Prostate gland (tissue), 2 donors: ENCODE results near the gene MCC. TPM values are rescaled to one million over a fixed set of nuclear protein-coding genes. Genes with fewer than 3 reads are reported as not detected.

ENCODE experiments used
- DNase-seq: peaks from one replicate; pipeline ENCODE4 v3.0.0-alpha.2; 2019; ENCODE audit warnings: low spot score
- H3K27ac ChIP-seq, 2 donors: fragments of 200-600 bp; sonication (generic); 2 replicates each; pipeline ENCODE4 v1.5.1; 2017 to 2019
- H3K27me3 ChIP-seq: fragments of 200-600 bp; sonication (generic); replicated peaks from 2 replicates; pipeline ENCODE4 v1.5.1; 2019; ENCODE audit not compliant: insufficient read depth
- H3K36me3 ChIP-seq, 2 donors: fragments of 200-600 bp; sonication (generic); 1 replicate in 1 of 2; 2 replicates in 1 of 2; pipeline versions ENCODE4 v1.5.1 to v1.8.1; 2017 to 2019
- H3K4me1 ChIP-seq: fragments of 200-600 bp; sonication (generic); replicated peaks from 2 replicates; pipeline ENCODE4 v1.5.1; 2019
- H3K4me3 ChIP-seq, 2 donors: fragments of 200-600 bp; sonication (generic); 2 replicates each; pipeline ENCODE4 v1.5.1; 2017 to 2019
- H3K9me3 ChIP-seq: fragments of 200-600 bp; sonication (generic); 2 replicates; pipeline ENCODE4 v1.5.1; 2017
- POLR2A ChIP-seq: fragments of 450-650 bp; IDR thresholded peaks from one replicate; pipeline ENCODE4 v1.6.1; 2016; ENCODE audit warnings: antibody characterized with exemption, mild to moderate bottlenecking
- POLR2AphosphoS5 ChIP-seq: sonication (generic); formaldehyde crosslinking; IDR thresholded peaks from one replicate; pipeline ENCODE4 v1.6.1; 2017; ENCODE audit warnings: antibody characterized with exemption
- WGBS: methylation state at CpG from one replicate; pipeline ENCODE4 v1.1.5; 2018; 5-methylcytosine and 5-hydroxymethylcytosine counted together
- intact Hi-C: fragments of 100-400 bp; cut with DNase I; formaldehyde crosslinking; loops from one replicate; pipeline ENCODE4 v1.14.2; 2022
- total RNA-seq, 2 donors: library from RNA; depleted of rRNA; stranded (reverse); fragments of >200 nt; gene quantifications; one replicate each; pipeline ENCODE4 v1.1.0, GENCODE V29; 2016
- TF ChIP-seq, protein P1 (sequence below), 4 experiments: fragments of 200-600 bp in 2 of 4; fragments of 450-650 bp in 2 of 4; sonication (generic) in 2 of 4; IDR thresholded peaks; 1 replicate in 3 of 4; 2 replicates in 1 of 4; pipeline ENCODE4 v1.5.1; 2016 to 2019; ENCODE audit warnings: antibody characterized with exemption in 4 of 4, mild to moderate bottlenecking in 2 of 4, moderate library complexity in 2 of 4

MCC gene
- total RNA-seq, 2 donors from 2014 or later = 41.5 to 54.1 TPM

DNA sequence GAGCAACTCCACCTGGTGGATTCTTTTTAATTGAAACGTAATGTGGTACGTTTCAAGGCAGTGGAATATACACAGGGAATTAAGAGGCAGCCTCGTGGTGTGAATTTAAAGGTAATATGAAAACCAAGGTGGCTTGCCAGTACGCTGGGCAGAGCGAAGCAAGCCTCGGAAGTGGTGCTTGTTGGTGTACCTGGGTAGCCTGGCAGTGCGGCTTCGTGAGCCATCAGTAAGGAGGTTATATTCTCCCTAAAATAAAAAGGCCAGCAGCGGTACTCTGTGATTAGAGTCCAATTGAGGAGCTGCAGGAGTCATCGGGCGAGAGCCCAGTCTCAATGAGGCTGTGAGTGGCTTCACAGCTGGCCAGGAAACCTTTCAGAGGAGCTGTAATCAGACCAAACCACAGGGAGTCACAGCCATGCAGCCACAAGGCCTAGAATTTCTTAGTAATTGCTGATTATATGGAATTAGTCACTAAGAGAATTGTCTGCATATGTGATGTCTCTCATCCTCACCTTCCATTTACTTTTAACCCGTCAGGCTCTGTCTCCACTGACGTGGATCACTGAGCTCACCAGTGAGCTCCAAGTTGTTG is 454.0 kb downstream of the MCC start:
- 92% methylated on average over 13 of the region's 13 CpGs for WGBS
- TF ChIP-seq POLR2A = no peak
- TF ChIP-seq POLR2AphosphoS5 = no peak
- TF ChIP-seq, protein P1, sequence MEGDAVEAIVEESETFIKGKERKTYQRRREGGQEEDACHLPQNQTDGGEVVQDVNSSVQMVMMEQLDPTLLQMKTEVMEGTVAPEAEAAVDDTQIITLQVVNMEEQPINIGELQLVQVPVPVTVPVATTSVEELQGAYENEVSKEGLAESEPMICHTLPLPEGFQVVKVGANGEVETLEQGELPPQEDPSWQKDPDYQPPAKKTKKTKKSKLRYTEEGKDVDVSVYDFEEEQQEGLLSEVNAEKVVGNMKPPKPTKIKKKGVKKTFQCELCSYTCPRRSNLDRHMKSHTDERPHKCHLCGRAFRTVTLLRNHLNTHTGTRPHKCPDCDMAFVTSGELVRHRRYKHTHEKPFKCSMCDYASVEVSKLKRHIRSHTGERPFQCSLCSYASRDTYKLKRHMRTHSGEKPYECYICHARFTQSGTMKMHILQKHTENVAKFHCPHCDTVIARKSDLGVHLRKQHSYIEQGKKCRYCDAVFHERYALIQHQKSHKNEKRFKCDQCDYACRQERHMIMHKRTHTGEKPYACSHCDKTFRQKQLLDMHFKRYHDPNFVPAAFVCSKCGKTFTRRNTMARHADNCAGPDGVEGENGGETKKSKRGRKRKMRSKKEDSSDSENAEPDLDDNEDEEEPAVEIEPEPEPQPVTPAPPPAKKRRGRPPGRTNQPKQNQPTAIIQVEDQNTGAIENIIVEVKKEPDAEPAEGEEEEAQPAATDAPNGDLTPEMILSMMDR (IDR thresholded peaks at IDR 0.05) = no peak
- H3K27me3 ChIP-seq = no peaks in the 10 kb centered on the region
- no peaks in the 10 kb centered on the region for H3K4me1 ChIP-seq
- no peak overlapping the region for H3K27ac ChIP-seq
- DNase-seq = no peak
- H3K36me3 ChIP-seq = no peaks in the 10 kb centered on the region
- intact Hi-C loops = no loop called here
- no peak overlapping the region for H3K4me3 ChIP-seq
- H3K9me3 ChIP-seq = no peaks in the 10 kb centered on the region

DNA sequence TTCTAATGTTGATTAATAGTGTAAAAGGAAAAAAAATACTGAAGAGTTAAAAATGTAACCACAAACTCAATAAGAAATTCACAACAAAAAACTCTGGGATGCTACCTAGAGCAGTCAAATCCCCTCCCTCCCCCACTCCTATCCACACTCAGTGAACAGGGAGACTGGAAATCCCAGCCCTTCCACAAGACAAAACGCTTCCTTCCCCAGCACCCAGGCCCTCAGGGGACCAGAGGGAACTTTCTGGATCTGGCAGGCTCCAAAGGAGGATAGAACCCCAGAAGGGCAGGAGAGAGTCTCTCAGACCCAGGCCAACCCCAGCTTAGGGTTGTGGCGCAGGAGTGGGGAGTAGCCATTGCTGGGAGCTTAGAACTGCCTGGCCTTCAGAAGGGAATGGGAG is 456.7 kb downstream of the MCC start:
- Histone ChIP-seq H3K27me3 (no peaks in the 10 kb centered on the region), H3K4me3 (no peak overlapping the region), H3K36me3 (no peaks in the 10 kb centered on the region), H3K4me1 (no peaks in the 10 kb centered on the region), H3K9me3 (no peaks in the 10 kb centered on the region), H3K27ac (no peak overlapping the region)
- intact Hi-C loops = no loop called here
- WGBS = 83% methylated on average over 2 of the region's 2 CpGs
- TF ChIP-seq POLR2AphosphoS5 (no peak), POLR2A (no peak)
- TF ChIP-seq, protein P1 (IDR thresholded peaks at IDR 0.05) = no peak
- no peak for DNase-seq

DNA sequence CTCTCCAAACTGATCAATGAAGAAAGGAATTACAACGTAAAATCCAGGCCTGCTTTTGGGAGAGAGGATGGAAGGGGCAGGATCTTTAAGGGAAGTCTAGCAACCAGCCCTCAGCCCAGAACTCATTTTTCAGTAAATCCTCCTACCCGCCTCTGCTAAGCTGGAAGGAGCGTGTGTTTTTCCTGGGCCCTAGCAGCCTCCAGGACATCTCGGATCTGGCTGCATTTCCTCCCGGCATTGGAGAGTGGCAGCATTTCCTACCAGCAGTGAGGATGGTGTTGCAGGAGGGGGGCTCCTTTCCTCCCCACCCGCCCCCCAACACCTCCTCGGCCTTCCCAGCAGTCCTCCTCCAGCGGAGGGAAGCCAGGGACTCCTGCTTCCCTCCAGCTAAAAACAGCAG is 457.1 kb downstream of the MCC start:
- no peaks in the 10 kb centered on the region for H3K9me3 ChIP-seq
- H3K27me3 ChIP-seq = no peaks in the 10 kb centered on the region
- no peak overlapping the region for H3K27ac ChIP-seq
- 88% methylated on average over 8 of the region's 8 CpGs for WGBS
- TF ChIP-seq POLR2AphosphoS5 (no peak), POLR2A (no peak)
- TF ChIP-seq, protein P1 (IDR thresholded peaks at IDR 0.05) = no peak
- intact Hi-C loops = no loop called here
- H3K4me1 ChIP-seq = no peaks in the 10 kb centered on the region
- no peak for DNase-seq
- no peaks in the 10 kb centered on the region for H3K36me3 ChIP-seq
- no peak overlapping the region for H3K4me3 ChIP-seq

DNA sequence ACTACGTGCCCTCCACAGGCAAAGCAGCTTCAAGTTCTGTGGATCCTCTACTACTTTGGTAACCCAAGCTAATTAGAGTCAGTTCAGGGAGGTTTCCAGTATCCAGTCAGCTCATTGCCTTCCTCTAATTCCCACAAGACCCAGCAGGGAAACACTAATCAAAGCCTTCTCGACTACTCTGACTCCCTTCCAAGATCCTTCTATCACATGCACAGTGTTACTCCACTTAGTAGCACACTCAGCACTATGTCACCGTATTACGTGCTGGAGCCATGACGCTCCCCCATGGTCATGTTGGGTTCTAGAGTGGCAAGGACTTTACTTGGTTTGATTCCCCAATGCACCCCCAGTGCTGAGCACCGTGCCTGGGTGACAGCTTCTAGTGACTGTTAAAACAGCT is 458.6 kb downstream of the MCC start:
- no peak overlapping the region for H3K27ac ChIP-seq
- H3K4me3 ChIP-seq = no peak overlapping the region
- H3K27me3 ChIP-seq = no peaks in the 10 kb centered on the region
- TF ChIP-seq POLR2AphosphoS5 = no peak
- TF ChIP-seq POLR2A = no peak
- TF ChIP-seq, protein P1 (IDR thresholded peaks at IDR 0.05) = no peak
- H3K4me1 ChIP-seq = no peaks in the 10 kb centered on the region
- DNase-seq = no peak
- intact Hi-C loops = no loop called here
- H3K36me3 ChIP-seq = no peaks in the 10 kb centered on the region
- 85% methylated on average over 6 of the region's 6 CpGs for WGBS
- no peaks in the 10 kb centered on the region for H3K9me3 ChIP-seq

DNA sequence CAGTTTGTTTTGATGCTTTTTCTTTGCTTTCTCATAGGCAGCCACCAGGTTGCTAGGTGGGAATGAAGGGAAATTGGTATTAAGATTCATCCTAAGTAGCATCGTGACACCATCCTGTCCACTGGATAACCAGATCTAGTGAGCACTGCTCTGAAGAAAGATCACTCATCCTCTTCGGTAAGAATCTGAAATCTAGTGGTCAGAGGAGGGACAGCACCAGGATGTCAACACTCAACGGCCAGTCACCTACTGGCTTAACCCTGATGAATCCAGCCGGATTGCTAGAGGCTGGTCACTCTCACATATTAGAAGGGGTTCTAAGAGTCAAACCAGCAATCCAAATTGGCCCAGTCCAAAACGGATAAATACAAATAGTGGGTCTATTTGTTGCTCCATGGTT is 460.8 kb downstream of the MCC start:
- Histone ChIP-seq H3K27me3 (no peaks in the 10 kb centered on the region), H3K4me3 (no peak overlapping the region), H3K36me3 (no peaks in the 10 kb centered on the region), H3K27ac (no peak overlapping the region), H3K4me1 (no peaks in the 10 kb centered on the region), H3K9me3 (no peaks in the 10 kb centered on the region)
- intact Hi-C loops = no loop called here
- DNase-seq = no peak
- 92% methylated on average over 5 of the region's 5 CpGs for WGBS
- TF ChIP-seq, protein P1 (IDR thresholded peaks at IDR 0.05) = no peak
- TF ChIP-seq POLR2A = no peak
- no peak for TF ChIP-seq POLR2AphosphoS5
